ENCODE measurements around the gene PPP2R2C. TPM values are rescaled to one million over a fixed set of nuclear protein-coding genes. Genes with fewer than 3 reads are reported as not detected.

Gene PPP2R2C
- total RNA-seq, 2 donors from 2014 or later, result 0.66 to 0.78 TPM

DNA sequence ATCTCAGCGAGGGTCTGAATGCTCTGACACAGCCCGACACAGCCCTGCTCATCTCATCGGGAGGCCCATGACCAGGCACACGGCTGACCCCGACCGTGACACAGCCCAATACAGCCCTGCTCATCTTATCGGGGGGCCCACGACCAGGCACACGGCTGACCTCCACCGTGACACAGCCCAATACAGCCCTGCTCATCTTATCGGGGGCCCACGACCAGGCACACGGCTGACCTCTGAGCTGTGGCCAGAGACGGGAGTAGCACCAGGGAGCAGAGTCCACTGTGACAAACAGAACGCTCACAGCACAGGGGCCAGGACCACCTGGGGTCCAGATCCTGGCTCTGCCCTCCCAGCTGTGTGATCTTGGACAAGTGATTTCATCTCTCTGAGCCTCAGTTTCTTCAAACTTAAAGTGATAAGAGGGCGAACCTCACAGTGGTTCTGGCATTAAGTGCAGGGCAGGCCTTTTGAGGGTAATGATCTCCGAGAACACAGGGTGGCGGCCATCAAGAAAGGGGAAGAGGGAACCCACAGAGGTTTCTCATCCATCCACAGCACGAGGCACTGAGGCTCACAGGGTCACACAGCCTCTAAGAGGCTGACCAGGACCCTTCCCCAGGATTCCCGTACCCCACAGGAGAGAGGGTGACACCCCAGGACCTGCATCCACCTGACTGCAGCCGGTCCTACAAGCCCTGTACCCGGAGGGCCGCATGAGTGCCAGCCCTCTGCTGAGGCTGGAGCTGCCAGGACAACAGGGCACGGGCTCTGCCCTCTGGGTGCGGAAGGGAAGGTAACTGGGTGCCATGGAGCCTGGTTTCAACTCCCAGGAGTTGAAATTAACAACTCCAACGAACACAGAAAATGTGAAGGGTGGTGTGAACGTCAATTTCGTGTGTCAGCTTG is 142.7 kb downstream of the PPP2R2C start:
- ATAC-seq, result no peak
- no peak for DNase-seq
- intact Hi-C loops (cut with DNase I), result loop anchor here (5.0 kb wide), 1 partner anchor 77 kb away; no protein-coding TSS in a partner anchor
- no peaks in the 10 kb centered on the region for H3K4me1 ChIP-seq
- no peaks in the 10 kb centered on the region for H3K36me3 ChIP-seq (replicated peaks in 1 of 2; ENCODE audit: insufficient read depth in 1 of 2, low read depth in 2 of 2)
- no peaks in the 10 kb centered on the region for H3K9me3 ChIP-seq
- WGBS, 2 donors, result 47 to 58% methylated on average over 19 to 26 of the region's 28 CpGs
- H3K27me3 ChIP-seq, result peaks cover 0 to 5% of the 10 kb centered on the region in 2 donors
- no peak for TF ChIP-seq POLR2A (IDR thresholded peaks at IDR 0.05)
- TF ChIP-seq, protein P1, sequence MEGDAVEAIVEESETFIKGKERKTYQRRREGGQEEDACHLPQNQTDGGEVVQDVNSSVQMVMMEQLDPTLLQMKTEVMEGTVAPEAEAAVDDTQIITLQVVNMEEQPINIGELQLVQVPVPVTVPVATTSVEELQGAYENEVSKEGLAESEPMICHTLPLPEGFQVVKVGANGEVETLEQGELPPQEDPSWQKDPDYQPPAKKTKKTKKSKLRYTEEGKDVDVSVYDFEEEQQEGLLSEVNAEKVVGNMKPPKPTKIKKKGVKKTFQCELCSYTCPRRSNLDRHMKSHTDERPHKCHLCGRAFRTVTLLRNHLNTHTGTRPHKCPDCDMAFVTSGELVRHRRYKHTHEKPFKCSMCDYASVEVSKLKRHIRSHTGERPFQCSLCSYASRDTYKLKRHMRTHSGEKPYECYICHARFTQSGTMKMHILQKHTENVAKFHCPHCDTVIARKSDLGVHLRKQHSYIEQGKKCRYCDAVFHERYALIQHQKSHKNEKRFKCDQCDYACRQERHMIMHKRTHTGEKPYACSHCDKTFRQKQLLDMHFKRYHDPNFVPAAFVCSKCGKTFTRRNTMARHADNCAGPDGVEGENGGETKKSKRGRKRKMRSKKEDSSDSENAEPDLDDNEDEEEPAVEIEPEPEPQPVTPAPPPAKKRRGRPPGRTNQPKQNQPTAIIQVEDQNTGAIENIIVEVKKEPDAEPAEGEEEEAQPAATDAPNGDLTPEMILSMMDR (IDR thresholded peaks at IDR 0.05), result no peak
- no peak overlapping the region for H3K27ac ChIP-seq
- no peak overlapping the region for H3K4me3 ChIP-seq

DNA sequence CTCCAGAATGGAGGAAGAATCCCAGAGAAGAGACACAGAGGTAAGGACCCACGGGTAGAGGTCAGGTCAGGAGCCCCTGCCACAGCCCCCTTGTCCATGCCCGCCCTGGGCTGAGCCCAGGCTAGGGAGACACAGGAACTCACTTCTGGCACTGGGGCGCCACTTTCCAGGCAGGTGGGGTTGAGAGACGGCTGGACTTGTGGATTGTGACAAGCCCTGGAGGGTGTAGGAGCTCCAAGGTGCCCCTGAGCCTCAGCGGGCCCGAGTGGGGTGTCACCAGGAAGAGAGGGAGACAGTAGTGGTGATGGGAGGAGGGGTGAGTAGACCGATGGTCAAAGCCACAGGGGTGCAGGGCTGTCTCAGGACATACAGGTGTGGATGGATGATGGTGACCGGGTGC is 143.9 kb downstream of the PPP2R2C start:
- Histone ChIP-seq H3K4me1 (no peaks in the 10 kb centered on the region), H3K27me3 (peaks cover 0 to 5% of the 10 kb centered on the region in 2 donors), H3K36me3 (replicated peaks in 1 of 2; ENCODE audit: insufficient read depth in 1 of 2, low read depth in 2 of 2) (no peaks in the 10 kb centered on the region), H3K27ac (no peak overlapping the region), H3K4me3 (no peak overlapping the region), H3K9me3 (no peaks in the 10 kb centered on the region)
- TF ChIP-seq, protein P1 (IDR thresholded peaks at IDR 0.05), result no peak
- TF ChIP-seq POLR2A (IDR thresholded peaks at IDR 0.05), result no peak
- no peak for ATAC-seq
- intact Hi-C loops (cut with DNase I), result loop anchor here (5.0 kb wide), 1 partner anchor 76 kb away; no protein-coding TSS in a partner anchor
- DNase-seq, result no peak
- 40 to 41% methylated on average over 6 to 8 of the region's 8 CpGs for WGBS, 2 donors

DNA sequence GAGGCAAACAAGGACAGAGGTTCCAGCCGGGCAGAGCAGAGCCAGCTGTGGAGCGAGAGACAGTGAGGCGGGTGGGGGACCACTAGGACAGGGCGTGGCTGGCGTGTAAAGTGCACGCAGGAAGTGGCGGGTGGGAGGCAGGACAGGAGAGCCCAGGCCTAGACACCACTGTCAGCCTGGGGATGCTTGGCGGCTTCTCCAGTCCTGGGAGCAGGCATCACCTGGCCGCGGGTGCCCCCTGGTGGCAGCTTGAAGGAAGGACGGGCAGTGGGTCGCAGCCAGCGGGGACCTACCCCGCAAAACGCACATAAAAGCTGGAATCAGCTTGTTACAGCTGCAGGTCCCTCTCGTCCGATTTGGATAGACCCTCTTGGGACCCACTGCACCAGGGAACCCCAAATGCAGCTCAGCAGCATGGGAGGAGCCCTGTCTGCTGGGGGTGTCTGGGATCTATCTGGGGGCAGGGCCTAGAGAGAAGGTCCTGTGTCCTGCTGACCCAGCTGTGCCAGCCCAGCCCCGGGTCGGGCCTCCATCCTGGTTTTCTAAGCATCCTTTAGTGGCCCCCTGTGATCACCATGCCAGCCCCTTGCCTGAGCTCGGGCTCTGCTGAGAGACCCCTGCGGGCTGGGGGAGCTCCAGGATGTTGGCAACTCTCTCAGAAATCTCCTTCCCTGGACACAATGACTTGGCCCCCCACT is 145.0 kb downstream of the PPP2R2C start:
- peak; percentile 77 to 82 (median 80) for DNase-seq
- no peaks in the 10 kb centered on the region for H3K9me3 ChIP-seq
- WGBS, 2 donors, result 0 to 11% methylated on average over 7 to 21 of the region's 21 CpGs

DNA sequence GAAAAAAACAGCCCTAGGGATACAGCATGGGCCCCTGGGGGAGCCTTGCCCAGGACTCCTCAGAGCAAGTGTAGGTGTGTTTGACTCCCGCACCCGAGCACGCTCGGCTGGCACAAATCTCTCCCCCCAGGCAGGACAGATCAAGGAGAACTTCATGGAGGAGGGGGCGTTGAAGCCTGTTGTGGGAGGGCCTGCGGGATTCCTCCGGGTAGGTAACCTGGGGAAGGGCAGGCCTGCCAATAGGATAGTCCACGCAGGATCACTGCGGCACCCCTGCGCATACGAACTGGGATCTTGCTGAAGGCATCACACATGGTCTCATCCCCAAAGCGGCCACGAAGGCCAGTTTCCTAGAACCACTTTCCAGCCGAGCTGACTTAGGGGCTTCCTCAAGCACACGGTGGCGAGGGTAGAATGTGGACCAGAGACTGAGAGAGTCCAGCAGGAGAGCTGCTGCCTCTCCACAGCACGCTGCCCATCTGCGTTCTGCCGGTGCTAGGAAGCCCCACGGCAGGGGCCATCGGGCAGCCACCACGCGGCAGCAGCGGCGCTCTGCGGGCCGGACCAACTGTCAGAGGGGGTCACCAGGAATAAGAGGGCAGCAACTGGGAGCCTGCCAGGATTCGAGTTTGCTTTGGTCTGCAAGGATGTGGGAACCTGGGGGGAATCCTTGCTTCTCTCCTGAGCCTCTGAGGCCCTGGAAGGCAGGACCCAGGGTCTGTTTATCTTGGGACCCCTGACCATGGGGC is 145.9 kb downstream of the PPP2R2C start:
- ATAC-seq (no peak), DNase-seq (no peak)
- Histone ChIP-seq H3K27ac (no peak overlapping the region), H3K4me1 (no peaks in the 10 kb centered on the region), H3K27me3 (no peaks in the 10 kb centered on the region), H3K4me3 (no peak overlapping the region), H3K9me3 (no peaks in the 10 kb centered on the region), H3K36me3 (replicated peaks in 1 of 2; ENCODE audit: insufficient read depth in 1 of 2, low read depth in 2 of 2) (no peaks in the 10 kb centered on the region)
- WGBS, 2 donors, result 72 to 77% methylated on average over 16 to 27 of the region's 28 CpGs
- TF ChIP-seq, protein P1 (IDR thresholded peaks at IDR 0.05), result no peak
- TF ChIP-seq POLR2A (IDR thresholded peaks at IDR 0.05), result no peak
- intact Hi-C loops (cut with DNase I), result loop anchor here (5.0 kb wide), 1 partner anchor 74 kb away; no protein-coding TSS in a partner anchor

More for the DNA sequence above, 145.0 kb downstream of the PPP2R2C start:
- H3K4me3 ChIP-seq, result no peak overlapping the region
- peak; percentile 80 for ATAC-seq
- no peak overlapping the region for H3K27ac ChIP-seq
- H3K27me3 ChIP-seq, result peaks cover 0 to 2% of the 10 kb centered on the region in 2 donors
- H3K36me3 ChIP-seq (replicated peaks in 1 of 2; ENCODE audit: insufficient read depth in 1 of 2, low read depth in 2 of 2), result no peaks in the 10 kb centered on the region
- H3K4me1 ChIP-seq, result no peaks in the 10 kb centered on the region
- intact Hi-C loops (cut with DNase I), result loop anchor here (5.0 kb wide), 1 partner anchor 75 kb away; no protein-coding TSS in a partner anchor
- no peak for TF ChIP-seq POLR2A (IDR thresholded peaks at IDR 0.05)
- TF ChIP-seq, protein P1 (IDR thresholded peaks at IDR 0.05), result peak; percentile 86 to 96 (median 91)

Measured in body of pancreas (tissue), 4 donors.